Prostate gland (tissue), 2 donors: Measurements from ENCODE around the gene ADAP2. TPM values are rescaled to one million over a fixed set of nuclear protein-coding genes. Genes with fewer than 3 reads are reported as not detected.
"Not testable (repeated sequence)": the region's sequence is repeated elsewhere in the genome, so short reads cannot be mapped to it uniquely, and the experiment has no call there.

Experiments used
- DNase-seq: peaks from one replicate; pipeline ENCODE4 v3.0.0-alpha.2; 2019; ENCODE audit warnings: low spot score
- H3K27ac ChIP-seq, 2 donors: fragments of 200-600 bp; sonication (generic); 2 replicates each; pipeline ENCODE4 v1.5.1; 2017 to 2019
- H3K27me3 ChIP-seq: fragments of 200-600 bp; sonication (generic); replicated peaks from 2 replicates; pipeline ENCODE4 v1.5.1; 2019; ENCODE audit not compliant: insufficient read depth
- H3K36me3 ChIP-seq, 2 donors: fragments of 200-600 bp; sonication (generic); 1 replicate in 1 of 2; 2 replicates in 1 of 2; pipeline versions ENCODE4 v1.5.1 to v1.8.1; 2017 to 2019
- H3K4me1 ChIP-seq: fragments of 200-600 bp; sonication (generic); replicated peaks from 2 replicates; pipeline ENCODE4 v1.5.1; 2019
- H3K4me3 ChIP-seq, 2 donors: fragments of 200-600 bp; sonication (generic); 2 replicates each; pipeline ENCODE4 v1.5.1; 2017 to 2019
- H3K9me3 ChIP-seq: fragments of 200-600 bp; sonication (generic); 2 replicates; pipeline ENCODE4 v1.5.1; 2017
- POLR2A ChIP-seq: fragments of 450-650 bp; IDR thresholded peaks from one replicate; pipeline ENCODE4 v1.6.1; 2016; ENCODE audit warnings: antibody characterized with exemption, mild to moderate bottlenecking
- POLR2AphosphoS5 ChIP-seq: sonication (generic); formaldehyde crosslinking; IDR thresholded peaks from one replicate; pipeline ENCODE4 v1.6.1; 2017; ENCODE audit warnings: antibody characterized with exemption
- WGBS: methylation state at CpG from one replicate; pipeline ENCODE4 v1.1.5; 2018; 5-methylcytosine and 5-hydroxymethylcytosine counted together
- intact Hi-C: fragments of 100-400 bp; cut with DNase I; formaldehyde crosslinking; loops from one replicate; pipeline ENCODE4 v1.14.2; 2022
- total RNA-seq, 2 donors: library from RNA; depleted of rRNA; stranded (reverse); fragments of >200 nt; gene quantifications; one replicate each; pipeline ENCODE4 v1.1.0, GENCODE V29; 2016
- TF ChIP-seq, protein P1 (sequence below), 4 experiments: fragments of 200-600 bp in 2 of 4; fragments of 450-650 bp in 2 of 4; sonication (generic) in 2 of 4; IDR thresholded peaks; 1 replicate in 3 of 4; 2 replicates in 1 of 4; pipeline ENCODE4 v1.5.1; 2016 to 2019; ENCODE audit warnings: antibody characterized with exemption in 4 of 4, mild to moderate bottlenecking in 2 of 4, moderate library complexity in 2 of 4

The ADAP2 gene
- total RNA-seq, 2 donors from 2014 or later: 5.8 to 12.3 TPM

DNA sequence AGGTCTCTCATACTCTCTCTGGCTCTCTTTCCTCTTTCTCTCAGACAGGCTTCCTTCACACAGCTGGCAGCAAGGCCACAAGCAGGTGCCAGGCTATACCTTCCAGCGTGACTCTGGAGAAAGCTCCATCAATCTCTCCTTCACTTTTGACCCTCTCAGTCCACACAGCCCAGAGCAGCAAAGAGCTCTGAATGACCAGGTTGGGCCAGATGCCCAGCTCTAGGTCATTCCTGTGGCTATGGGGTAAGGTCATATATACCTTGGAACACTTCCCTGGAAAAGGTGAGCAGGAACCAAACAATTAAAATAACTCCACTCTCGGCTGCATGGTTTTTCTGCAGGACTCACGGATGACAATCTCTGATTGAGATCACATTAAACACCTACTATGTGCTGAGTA, 8.8 kb downstream of the ADAP2 start:
- 91% methylated on average over 3 of the region's 3 CpGs for WGBS
- H3K27me3 ChIP-seq: no peaks in the 10 kb centered on the region
- no peaks in the 10 kb centered on the region for H3K9me3 ChIP-seq
- H3K27ac ChIP-seq: no peak overlapping the region
- no peaks in the 10 kb centered on the region for H3K4me1 ChIP-seq
- no peak for DNase-seq
- no peak for TF ChIP-seq POLR2A
- no peak for TF ChIP-seq POLR2AphosphoS5
- TF ChIP-seq, protein P1, sequence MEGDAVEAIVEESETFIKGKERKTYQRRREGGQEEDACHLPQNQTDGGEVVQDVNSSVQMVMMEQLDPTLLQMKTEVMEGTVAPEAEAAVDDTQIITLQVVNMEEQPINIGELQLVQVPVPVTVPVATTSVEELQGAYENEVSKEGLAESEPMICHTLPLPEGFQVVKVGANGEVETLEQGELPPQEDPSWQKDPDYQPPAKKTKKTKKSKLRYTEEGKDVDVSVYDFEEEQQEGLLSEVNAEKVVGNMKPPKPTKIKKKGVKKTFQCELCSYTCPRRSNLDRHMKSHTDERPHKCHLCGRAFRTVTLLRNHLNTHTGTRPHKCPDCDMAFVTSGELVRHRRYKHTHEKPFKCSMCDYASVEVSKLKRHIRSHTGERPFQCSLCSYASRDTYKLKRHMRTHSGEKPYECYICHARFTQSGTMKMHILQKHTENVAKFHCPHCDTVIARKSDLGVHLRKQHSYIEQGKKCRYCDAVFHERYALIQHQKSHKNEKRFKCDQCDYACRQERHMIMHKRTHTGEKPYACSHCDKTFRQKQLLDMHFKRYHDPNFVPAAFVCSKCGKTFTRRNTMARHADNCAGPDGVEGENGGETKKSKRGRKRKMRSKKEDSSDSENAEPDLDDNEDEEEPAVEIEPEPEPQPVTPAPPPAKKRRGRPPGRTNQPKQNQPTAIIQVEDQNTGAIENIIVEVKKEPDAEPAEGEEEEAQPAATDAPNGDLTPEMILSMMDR (IDR thresholded peaks at IDR 0.05): no peak
- H3K36me3 ChIP-seq: no peaks in the 10 kb centered on the region
- no peak overlapping the region for H3K4me3 ChIP-seq
- intact Hi-C loops: no loop called here

DNA sequence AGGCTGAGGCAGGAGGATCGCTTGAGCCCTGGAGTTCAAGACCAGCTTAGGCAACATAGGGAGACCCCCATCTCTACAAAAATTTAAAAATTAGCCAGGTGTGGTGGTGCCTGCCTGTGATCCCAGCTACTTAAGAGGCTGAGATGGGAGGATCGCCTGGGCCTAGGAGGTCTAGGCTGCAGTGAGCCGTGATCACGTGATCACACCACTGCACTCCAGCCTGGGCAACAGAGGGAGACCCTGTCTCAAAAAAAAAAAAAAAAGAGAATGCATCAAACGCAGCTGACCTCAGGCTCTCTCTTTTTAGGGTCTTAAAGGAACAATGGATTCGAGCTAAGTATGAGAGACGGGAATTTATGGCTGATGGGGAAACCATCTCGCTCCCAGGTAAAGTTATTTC, 9.8 kb downstream of the ADAP2 start:
- H3K4me3 ChIP-seq, H3K27me3 ChIP-seq, H3K36me3 ChIP-seq, H3K4me1 ChIP-seq, H3K27ac ChIP-seq, H3K9me3 ChIP-seq, DNase-seq, intact Hi-C loops: not testable (repeated sequence)
- 81% methylated on average over 8 of the region's 8 CpGs for WGBS

DNA sequence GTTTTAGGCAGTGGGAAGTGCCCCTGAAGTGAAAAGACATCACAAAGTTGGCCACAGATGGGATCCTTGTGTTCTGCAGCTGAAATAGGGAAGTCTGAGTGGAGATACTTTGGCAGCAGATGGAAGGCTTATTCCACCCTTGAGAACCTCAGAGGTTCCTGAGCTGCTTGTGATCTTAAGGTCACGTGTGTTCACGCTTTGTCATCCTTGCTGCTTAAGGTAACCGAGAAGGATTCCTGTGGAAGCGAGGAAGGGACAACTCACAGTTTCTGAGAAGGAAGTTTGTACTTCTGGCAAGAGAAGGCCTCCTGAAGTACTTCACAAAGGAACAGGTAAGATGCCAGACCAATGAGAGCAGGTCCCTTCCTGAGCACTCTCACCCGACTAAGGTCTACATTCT, 12.2 kb downstream of the ADAP2 start:
- no peak overlapping the region for H3K4me3 ChIP-seq
- no peak for DNase-seq
- no peaks in the 10 kb centered on the region for H3K4me1 ChIP-seq
- no peaks in the 10 kb centered on the region for H3K9me3 ChIP-seq
- H3K27me3 ChIP-seq: no peaks in the 10 kb centered on the region
- no peaks in the 10 kb centered on the region for H3K36me3 ChIP-seq
- no peak overlapping the region for H3K27ac ChIP-seq
- TF ChIP-seq POLR2A (no peak), POLR2AphosphoS5 (no peak)
- TF ChIP-seq, protein P1 (IDR thresholded peaks at IDR 0.05): no peak
- WGBS: 78% methylated on average over 5 of the region's 5 CpGs
- intact Hi-C loops: no loop called here

DNA sequence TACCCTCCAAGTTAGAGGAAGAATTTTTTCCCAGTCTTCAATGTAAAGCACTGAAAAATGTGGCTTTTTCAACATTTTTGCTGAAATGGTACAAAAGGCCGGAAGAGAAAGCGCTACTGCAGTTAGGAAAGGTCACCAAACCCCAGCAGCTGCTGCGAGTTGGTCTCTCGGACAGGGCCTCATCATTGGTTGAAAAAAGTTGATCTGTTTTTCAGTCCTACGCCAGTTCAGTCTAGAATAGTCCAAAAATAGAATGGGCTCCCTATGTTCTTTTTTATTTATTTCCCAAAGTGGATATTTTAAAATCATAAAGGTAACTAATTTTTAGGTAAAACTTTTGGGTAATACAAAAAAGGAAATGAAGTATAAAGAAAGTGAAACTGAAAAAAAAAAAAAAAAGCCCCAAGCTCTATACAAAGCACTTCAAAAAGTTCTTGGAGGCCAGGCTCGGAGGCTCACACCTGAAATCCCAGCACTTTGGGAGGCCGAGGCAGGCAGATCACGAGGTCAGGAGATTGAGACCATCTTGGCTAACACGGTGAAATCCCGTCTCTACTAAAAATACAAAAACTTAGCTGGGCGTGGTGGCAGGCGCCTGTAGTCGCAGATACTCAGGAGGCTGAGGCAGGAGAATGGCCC, 17.4 kb downstream of the ADAP2 start:
- no peaks in the 10 kb centered on the region for H3K4me1 ChIP-seq
- no peak for TF ChIP-seq POLR2A
- H3K4me3 ChIP-seq: no peak overlapping the region
- no peaks in the 10 kb centered on the region for H3K36me3 ChIP-seq
- H3K9me3 ChIP-seq: no peaks in the 10 kb centered on the region
- no peak overlapping the region for H3K27ac ChIP-seq
- intact Hi-C loops: no loop called here
- WGBS: 88% methylated on average over 13 of the region's 13 CpGs
- no peaks in the 10 kb centered on the region for H3K27me3 ChIP-seq
- DNase-seq: no peak

- DNase-seq: no peak
- TF ChIP-seq, protein P1 (IDR thresholded peaks at IDR 0.05): no peak
- TF ChIP-seq POLR2AphosphoS5: no peak
- TF ChIP-seq POLR2A: no peak
- no peaks in the 10 kb centered on the region for H3K36me3 ChIP-seq
- H3K27me3 ChIP-seq: no peaks in the 10 kb centered on the region
- intact Hi-C loops: no loop called here
- no peaks in the 10 kb centered on the region for H3K4me1 ChIP-seq
- whole genome bisulfite sequencing: 64% methylated on average over 4 of the region's 4 CpGs
- H3K9me3 ChIP-seq: no peaks in the 10 kb centered on the region
- no peak overlapping the region for H3K4me3 ChIP-seq
- H3K27ac ChIP-seq: no peak overlapping the region
Measured at GRCh38 chr17:30942308-30943079, 20.7 kb downstream of the ADAP2 start.

GRCh38 chr17:30947796-30948195, 26.1 kb downstream of the ADAP2 start:
- no peaks in the 10 kb centered on the region for H3K9me3 ChIP-seq
- no peaks in the 10 kb centered on the region for H3K4me1 ChIP-seq
- DNase-seq: no peak
- 92% methylated on average over 5 of the region's 5 CpGs for WGBS
- no peak overlapping the region for H3K4me3 ChIP-seq
- TF ChIP-seq, protein P1 (IDR thresholded peaks at IDR 0.05): no peak
- TF ChIP-seq POLR2A (no peak), POLR2AphosphoS5 (no peak)
- intact Hi-C loops: no loop called here
- no peaks in the 10 kb centered on the region for H3K27me3 ChIP-seq
- no peaks in the 10 kb centered on the region for H3K36me3 ChIP-seq
- no peak overlapping the region for H3K27ac ChIP-seq
